GM18526 (cell line): ENCODE data around the gene ALOXE3.

Experiments used
- POLR2A ChIP-seq: IDR thresholded peaks from 3 replicates; pipeline ENCODE4 v1.6.1; 2011; ENCODE audit not compliant: insufficient read length; ENCODE audit errors: extremely low read depth

Gene ALOXE3

DNA sequence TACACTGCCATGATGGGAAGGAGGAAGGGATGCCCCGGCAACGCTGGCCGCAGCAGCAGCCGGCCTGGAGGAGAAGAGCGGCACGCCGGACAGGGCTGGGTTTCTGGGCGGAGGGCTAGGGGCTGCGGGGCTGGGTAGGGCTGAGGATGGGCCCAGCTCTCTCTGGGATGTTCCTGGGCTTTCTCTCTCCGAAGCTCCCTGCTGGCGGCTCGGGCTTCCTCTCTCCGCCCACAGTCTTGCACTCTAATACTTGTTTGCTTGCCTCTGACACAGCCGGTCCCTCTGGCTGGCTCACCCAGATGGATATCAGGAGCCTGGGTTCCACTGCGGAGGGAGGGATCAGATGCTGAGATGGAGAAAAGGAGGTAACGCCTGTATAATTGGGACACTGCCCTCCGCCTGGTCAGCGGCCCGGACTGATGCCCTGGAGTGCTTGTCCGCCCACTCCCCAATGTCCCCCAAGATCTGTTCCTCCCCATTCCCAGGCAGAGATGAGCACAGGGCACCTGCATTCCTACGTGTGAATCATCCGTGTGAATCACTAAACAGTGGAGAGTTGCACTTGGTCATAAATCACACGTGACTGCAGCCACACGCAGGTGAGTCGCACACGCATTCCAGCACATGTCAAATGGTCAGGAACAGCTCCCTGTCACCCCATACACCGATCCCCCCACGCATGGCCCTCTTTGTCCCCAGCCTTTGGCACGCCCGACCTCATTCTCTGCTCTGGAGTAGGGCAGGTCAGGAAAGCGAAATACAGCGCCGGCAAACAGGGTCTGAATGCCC, at the start of gene ALOXE3:
Gene ALOXE3 (minus strand): TSS at position 535 of the 789 bp plus-strand sequence. CDS start 524 bp downstream, at position 11.
- TF ChIP-seq POLR2A, result no peak

GRCh38 chr17:8167526-8167925, 49.2 kb upstream of the ALOXE3 start:
- no peak for TF ChIP-seq POLR2A

DNA sequence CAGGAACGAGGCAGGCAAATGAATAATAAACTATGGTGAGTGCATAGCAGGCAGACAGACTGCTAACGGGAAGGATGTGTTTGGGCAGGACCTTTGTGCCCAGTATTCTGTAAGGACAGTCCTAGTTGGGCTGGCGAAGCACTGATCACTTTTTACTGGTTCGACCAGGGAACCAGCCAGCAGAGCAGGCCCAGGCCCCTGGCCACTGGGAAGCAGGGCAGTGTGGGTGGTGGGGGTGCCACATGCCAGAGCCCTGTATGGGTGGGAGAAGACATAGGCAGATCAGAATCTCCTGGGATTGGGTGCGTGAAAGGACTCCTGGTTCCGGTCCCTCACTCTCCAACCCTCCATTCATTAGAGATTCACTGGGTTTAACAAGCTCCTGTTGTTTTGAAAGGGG, 48.4 kb upstream of the ALOXE3 start:
- TF ChIP-seq POLR2A, result no peak

DNA sequence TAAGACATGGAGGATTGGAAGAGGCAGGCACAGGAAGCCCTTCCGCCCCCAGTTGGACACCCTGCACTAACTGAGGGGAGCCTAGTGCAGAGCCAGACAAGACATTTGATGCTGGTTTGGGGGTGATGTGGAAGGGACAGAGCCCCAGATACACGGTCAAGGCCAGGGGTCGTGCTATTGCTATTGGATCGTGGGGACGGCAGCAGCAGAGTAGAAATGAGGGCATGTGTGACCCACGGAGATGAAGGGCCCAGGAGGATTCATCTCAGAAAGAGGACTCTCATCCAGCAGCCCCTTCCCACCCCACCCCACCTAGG, 46.5 kb upstream of the ALOXE3 start:
- TF ChIP-seq POLR2A, result no peak

- no peak for TF ChIP-seq POLR2A
Measured at GRCh38 chr17:8163978-8164814, 45.9 kb upstream of the ALOXE3 start.

- TF ChIP-seq POLR2A, result no peak
Measured at GRCh38 chr17:8162997-8163977, 45.0 kb upstream of the ALOXE3 start.

DNA sequence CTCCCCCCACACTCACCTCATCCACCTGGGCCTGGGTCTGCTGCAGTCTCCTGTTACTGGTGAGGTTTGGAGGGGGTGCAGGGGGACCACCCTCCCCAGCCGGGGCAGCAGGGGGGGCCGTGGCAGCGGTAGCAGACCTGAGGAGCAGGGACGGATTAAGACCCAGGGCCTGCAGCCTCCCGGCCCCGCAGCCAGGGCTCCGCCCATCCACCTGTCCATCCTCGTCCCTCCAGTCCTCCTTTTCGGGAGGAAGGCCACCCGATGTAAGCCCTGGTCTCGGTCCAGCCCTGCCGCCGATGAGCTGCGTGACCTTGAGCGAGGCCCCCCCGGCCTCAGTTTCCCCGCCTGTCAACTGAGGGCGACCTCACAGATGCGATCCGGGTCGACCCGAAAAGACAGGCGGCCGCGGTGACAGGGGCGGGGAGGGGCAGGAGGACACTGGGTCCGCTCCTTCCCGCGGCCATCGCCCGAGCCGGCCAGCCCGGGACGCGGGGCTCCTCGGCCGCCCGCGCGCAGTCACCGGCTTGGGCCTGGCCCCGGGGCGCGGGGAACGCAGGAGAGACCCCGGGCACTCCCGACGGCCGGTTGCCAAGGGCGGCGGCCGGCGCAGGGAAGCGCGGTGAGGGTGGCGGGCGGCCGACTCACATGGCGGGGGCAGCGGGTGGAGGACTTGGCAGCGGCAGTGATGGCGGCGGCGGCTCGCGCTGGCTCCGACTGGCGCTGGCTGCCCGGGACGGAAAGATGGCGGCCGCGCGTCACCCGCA, 44.1 kb upstream of the ALOXE3 start, which contains the start of gene VAMP2:
Gene VAMP2 (minus strand): TSS at position 716 of the 764 bp plus-strand sequence. CDS start 69 bp downstream, at position 647.
- TF ChIP-seq POLR2A, result peak; percentile 68

DNA sequence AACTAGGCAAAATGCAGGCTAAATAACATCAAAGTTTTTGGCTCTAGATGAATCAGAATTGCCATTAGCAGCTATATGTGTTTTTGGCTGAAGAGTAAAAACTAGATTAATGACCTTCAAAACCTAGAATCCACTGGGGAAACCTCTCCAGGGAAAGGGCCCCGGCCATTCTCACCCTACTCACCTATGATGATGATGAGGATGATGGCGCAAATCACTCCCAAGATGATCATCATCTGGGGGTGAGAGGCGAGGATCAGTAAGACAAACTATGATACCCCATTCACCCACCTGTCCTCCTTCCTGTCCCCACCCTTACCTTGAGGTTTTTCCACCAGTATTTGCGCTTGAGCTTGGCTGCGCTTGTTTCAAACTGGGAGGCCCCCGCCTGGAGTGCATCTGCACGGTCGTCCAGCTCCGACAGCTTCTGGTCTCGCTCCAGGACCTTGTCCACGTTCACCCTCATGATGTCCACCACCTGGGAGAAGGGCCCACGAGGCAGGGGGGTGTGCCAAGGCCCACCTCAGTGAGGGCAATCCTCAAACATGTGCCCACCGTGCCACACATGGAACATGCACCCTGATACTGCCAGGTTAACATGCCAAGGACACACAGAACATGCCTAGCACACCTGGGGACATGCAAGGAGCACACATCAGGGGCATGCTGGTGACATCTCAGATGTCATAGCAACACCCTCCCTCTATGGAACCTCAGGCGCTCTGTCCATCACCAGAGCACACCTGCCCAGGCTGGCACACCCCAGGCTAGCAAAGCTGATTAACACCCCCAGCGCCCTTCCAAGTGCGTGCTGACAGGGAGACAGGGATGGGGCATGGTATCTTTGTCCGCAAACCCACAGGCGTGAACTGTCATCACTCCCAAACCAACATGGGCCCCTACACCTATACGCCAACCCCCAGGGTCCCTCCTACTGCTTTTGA, 43.2 kb upstream of the ALOXE3 start:
- TF ChIP-seq POLR2A, result no peak

DNA sequence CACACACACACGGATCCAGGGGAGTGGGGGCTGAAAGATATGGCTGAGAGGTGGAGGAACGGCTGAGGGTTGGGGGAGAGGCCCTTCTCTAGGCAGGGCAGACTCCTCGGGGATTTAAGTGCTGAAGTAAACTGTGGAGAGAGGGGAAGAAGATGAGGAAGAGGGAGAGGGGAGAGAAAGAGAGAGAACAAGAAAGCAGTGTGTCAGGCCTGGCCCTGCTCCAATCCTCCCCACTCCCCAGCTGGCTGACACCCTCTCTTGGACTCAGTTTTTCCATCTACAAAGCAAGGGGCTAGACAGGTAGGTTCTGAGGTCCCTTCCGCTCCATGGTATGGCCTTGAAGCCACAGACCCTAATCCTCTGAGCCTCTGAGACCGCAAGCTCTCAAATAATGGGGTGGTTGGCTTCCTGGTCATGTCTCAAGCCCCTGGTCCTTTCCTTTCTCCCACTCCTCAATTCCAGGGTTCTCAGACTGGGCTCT, 42.5 kb upstream of the ALOXE3 start:
- TF ChIP-seq POLR2A, result no peak

DNA sequence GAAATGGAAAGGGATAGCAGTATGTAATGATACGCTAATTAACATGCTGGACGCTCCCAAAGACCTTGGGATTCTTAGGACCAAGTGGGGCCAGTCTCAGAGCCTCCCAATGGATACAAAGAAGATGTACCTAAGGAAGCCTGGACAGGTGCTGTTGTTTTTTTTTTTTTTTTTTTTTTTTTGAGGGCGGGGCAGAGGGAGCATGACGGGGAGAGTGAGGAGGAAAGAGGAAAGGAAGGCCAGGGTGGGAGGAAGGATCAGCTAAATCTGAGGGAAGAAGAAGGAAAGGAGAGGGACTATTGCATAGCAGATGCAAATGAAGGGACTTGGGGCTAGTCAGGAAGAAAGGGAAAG, 41.9 kb upstream of the ALOXE3 start:
- TF ChIP-seq POLR2A, result no peak

GRCh38 chr17:8159459-8160223, 41.3 kb upstream of the ALOXE3 start:
- no peak for TF ChIP-seq POLR2A

GRCh38 chr17:8159032-8159400, 40.7 kb upstream of the ALOXE3 start:
- no peak for TF ChIP-seq POLR2A
